Colonic mucosa (tissue), 4 donors: ENCODE measurements around the gene THSD4. TPM values are rescaled to one million over a fixed set of nuclear protein-coding genes. Genes with fewer than 3 reads are reported as not detected.

Experiments used
- DNase-seq: peaks from one replicate; pipeline ENCODE4 v3.0.0-alpha.2; 2020
- H3K27ac ChIP-seq: fragments of 200-600 bp; one replicate; pipeline ENCODE4 v1.8.0; 2021
- H3K27me3 ChIP-seq: fragments of 200-600 bp; one replicate; pipeline ENCODE4 v1.8.0; 2021
- H3K36me3 ChIP-seq: fragments of 200-600 bp; one replicate; pipeline ENCODE4 v1.8.0; 2021
- H3K4me1 ChIP-seq: fragments of 200-600 bp; one replicate; pipeline ENCODE4 v1.8.0; 2021; ENCODE audit warnings: mild to moderate bottlenecking
- H3K4me3 ChIP-seq: fragments of 200-600 bp; one replicate; pipeline ENCODE4 v1.8.0; 2021
- H3K9ac ChIP-seq, 2 donors: one replicate each; pipeline ENCODE4 v1.7.0; 2013; ENCODE audit warnings: control low read depth in 2 of 2, low read depth in 2 of 2, low read length in 2 of 2
- H3K9me3 ChIP-seq: fragments of 200-600 bp; one replicate; pipeline ENCODE4 v1.8.0; 2021
- CTCF ChIP-seq: fragments of 200-600 bp; IDR thresholded peaks from one replicate; pipeline ENCODE4 v1.8.0; 2022; ENCODE audit warnings: antibody characterized with exemption, mild to moderate bottlenecking
- intact Hi-C: fragments of 100-400 bp; cut with DNase I; formaldehyde crosslinking; loops from one replicate; pipeline ENCODE4 v1.14.1; 2022
- total RNA-seq, 2 donors: library from RNA; stranded (reverse); fragmentation: NEBNext Ultra II Directional in 1 of 2; extraction: Animal tissue kit (Norgen Biotek cat#: 25700) in 1 of 2; gene quantifications; one replicate each; pipeline ENCODE4 v1.2.1, GENCODE V29; 2021
- donor health status: healthy.
- donor health status: DM: no; HTN: no; CAD: no.
- donor health status: DM: no; HTN: no; CAD: no.

Gene THSD4
- total RNA-seq, 2 donors from 2014 or later, result 18.8 to 23.5 TPM

GRCh38 chr15:71638876-71639275, 523.6 kb downstream of the THSD4 start:
- Histone ChIP-seq H3K36me3 (no peaks in the 10 kb centered on the region), H3K9ac (no peak overlapping the region), H3K9me3 (no peaks in the 10 kb centered on the region), H3K27ac (no peak overlapping the region), H3K4me3 (no peak overlapping the region), H3K4me1 (no peaks in the 10 kb centered on the region), H3K27me3 (no peaks in the 10 kb centered on the region)
- no peak for DNase-seq
- no peak for TF ChIP-seq CTCF
- intact Hi-C loops, result no loop called here

- intact Hi-C loops, result no loop called here
- no peak for TF ChIP-seq CTCF
- DNase-seq, result no peak
These were observed 524.2 kb downstream of the THSD4 start for GRCh38 chr15:71639471-71639870.

GRCh38 chr15:71643918-71644317, 528.6 kb downstream of the THSD4 start:
- TF ChIP-seq CTCF, result no peak
- Histone ChIP-seq H3K27me3 (no peaks in the 10 kb centered on the region), H3K27ac (no peak overlapping the region), H3K4me1 (no peaks in the 10 kb centered on the region), H3K36me3 (no peaks in the 10 kb centered on the region), H3K4me3 (no peak overlapping the region), H3K9ac (no peak overlapping the region), H3K9me3 (no peaks in the 10 kb centered on the region)
- intact Hi-C loops, result no loop called here
- no peak for DNase-seq

More at GRCh38 chr15:71639471-71639870, 524.2 kb downstream of the THSD4 start:
- Histone ChIP-seq H3K9me3 (no peaks in the 10 kb centered on the region), H3K4me3 (no peak overlapping the region), H3K27me3 (no peaks in the 10 kb centered on the region), H3K27ac (no peak overlapping the region), H3K9ac (no peak overlapping the region), H3K36me3 (no peaks in the 10 kb centered on the region), H3K4me1 (no peaks in the 10 kb centered on the region)

GRCh38 chr15:71646767-71647486, 531.7 kb downstream of the THSD4 start:
- Histone ChIP-seq H3K27me3 (no peaks in the 10 kb centered on the region), H3K9me3 (no peaks in the 10 kb centered on the region), H3K27ac (no peak overlapping the region), H3K36me3 (no peaks in the 10 kb centered on the region), H3K4me1 (no peaks in the 10 kb centered on the region), H3K9ac (no peak overlapping the region), H3K4me3 (no peak overlapping the region)
- intact Hi-C loops, result no loop called here
- no peak for DNase-seq
- TF ChIP-seq CTCF, result no peak

GRCh38 chr15:71647487-71647808, 532.2 kb downstream of the THSD4 start:
- intact Hi-C loops, result no loop called here
- DNase-seq, result no peak
- no peak for TF ChIP-seq CTCF
- Histone ChIP-seq H3K27me3 (no peaks in the 10 kb centered on the region), H3K4me3 (no peak overlapping the region), H3K36me3 (no peaks in the 10 kb centered on the region), H3K4me1 (no peaks in the 10 kb centered on the region), H3K9ac (no peak overlapping the region), H3K27ac (no peak overlapping the region), H3K9me3 (no peaks in the 10 kb centered on the region)
